ENCODE data around the gene CACNA2D3.

DNA sequence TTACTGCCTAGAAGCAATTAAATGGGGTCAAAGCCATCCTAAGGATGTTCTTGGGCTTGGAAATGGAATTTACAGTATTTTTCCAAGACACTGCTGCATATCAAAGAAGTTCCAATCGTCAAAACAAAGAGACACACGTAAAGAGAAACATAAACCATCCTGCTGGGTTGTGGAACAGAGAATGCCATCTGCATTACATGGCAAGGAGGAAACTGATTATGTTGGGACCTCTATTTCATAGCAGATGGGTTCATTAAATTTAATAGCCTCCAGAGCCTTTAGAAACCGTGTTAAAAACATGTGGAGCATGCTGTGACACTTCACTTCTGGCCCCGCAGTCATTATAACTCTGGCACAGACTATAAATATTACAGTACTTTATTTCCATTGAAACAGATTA lies 650.9 kb downstream of the CACNA2D3 start:
- no peak for TF ChIP-seq EZH2 (IDR thresholded peaks at IDR 0.05; ENCODE audit: low read depth)
- TF ChIP-seq, protein P1, sequence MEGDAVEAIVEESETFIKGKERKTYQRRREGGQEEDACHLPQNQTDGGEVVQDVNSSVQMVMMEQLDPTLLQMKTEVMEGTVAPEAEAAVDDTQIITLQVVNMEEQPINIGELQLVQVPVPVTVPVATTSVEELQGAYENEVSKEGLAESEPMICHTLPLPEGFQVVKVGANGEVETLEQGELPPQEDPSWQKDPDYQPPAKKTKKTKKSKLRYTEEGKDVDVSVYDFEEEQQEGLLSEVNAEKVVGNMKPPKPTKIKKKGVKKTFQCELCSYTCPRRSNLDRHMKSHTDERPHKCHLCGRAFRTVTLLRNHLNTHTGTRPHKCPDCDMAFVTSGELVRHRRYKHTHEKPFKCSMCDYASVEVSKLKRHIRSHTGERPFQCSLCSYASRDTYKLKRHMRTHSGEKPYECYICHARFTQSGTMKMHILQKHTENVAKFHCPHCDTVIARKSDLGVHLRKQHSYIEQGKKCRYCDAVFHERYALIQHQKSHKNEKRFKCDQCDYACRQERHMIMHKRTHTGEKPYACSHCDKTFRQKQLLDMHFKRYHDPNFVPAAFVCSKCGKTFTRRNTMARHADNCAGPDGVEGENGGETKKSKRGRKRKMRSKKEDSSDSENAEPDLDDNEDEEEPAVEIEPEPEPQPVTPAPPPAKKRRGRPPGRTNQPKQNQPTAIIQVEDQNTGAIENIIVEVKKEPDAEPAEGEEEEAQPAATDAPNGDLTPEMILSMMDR (conservative IDR thresholded peaks at IDR 0.05): no peak

All from PC-9 (cell line).